Measurements from ENCODE around the gene MAMSTR.

The MAMSTR gene

DNA sequence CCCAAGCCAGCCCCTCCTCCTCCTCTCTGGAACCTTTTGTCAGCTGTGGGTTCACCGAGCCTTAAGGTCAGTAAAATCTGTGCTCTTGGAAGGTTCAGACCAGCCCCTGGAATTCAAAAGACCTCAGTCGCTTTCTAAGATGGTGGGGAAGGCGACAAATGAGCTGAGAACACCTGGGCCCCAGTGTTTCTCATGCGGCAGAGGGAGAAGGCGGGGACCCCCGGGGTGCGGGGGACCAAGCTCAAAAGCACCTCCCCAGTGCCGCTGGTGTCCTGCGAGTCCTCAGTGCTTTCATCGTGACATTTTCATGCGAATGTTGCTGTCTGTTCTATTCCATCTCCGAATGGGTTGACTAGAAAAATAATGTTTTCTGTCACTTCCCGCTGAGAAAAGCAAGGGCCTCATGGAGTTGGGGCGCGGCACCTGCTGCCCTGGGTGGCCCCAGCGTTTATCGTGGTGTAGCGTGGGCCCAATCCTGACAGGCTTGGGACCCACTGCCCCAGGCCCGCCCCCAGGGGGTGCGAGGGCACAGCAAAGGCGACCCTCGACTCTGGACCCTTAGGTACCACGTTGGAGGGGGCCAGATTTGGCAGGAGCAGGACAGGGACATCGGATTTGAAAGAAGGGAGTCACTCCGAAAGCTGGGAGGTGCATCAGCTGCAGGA is 46.0 kb downstream of the MAMSTR start:
- H3F3A ChIP-seq (ENCODE audit: insufficient read depth, low read length), result no peaks in the 10 kb centered on the region
- no peak overlapping the region for H3K27ac ChIP-seq (ENCODE audit: low read depth, low read length, poor library complexity, severe bottlenecking)
- no peak overlapping the region for H2AFZ ChIP-seq (ENCODE audit: low read length)
- no peak overlapping the region for H3K4me3 ChIP-seq (ENCODE audit: low read depth, low read length, poor library complexity, severe bottlenecking)
- H3K4me2 ChIP-seq (ENCODE audit: low read length), result no peak overlapping the region
- no peaks in the 10 kb centered on the region for H3K9me3 ChIP-seq (ENCODE audit: low read length)
- TF ChIP-seq, protein P1, sequence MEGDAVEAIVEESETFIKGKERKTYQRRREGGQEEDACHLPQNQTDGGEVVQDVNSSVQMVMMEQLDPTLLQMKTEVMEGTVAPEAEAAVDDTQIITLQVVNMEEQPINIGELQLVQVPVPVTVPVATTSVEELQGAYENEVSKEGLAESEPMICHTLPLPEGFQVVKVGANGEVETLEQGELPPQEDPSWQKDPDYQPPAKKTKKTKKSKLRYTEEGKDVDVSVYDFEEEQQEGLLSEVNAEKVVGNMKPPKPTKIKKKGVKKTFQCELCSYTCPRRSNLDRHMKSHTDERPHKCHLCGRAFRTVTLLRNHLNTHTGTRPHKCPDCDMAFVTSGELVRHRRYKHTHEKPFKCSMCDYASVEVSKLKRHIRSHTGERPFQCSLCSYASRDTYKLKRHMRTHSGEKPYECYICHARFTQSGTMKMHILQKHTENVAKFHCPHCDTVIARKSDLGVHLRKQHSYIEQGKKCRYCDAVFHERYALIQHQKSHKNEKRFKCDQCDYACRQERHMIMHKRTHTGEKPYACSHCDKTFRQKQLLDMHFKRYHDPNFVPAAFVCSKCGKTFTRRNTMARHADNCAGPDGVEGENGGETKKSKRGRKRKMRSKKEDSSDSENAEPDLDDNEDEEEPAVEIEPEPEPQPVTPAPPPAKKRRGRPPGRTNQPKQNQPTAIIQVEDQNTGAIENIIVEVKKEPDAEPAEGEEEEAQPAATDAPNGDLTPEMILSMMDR (IDR thresholded peaks at IDR 0.05; ENCODE audit: low read length), result no peak
- no peak for TF ChIP-seq EZH2 (IDR thresholded peaks at IDR 0.05; ENCODE audit: borderline replicate concordance, low read length)
- H3K36me3 ChIP-seq (ENCODE audit: insufficient read depth, low read length), result no peaks in the 10 kb centered on the region
- H3K79me2 ChIP-seq (ENCODE audit: insufficient read depth, low read length), result no peaks in the 10 kb centered on the region
- H3K27me3 ChIP-seq (ENCODE audit: insufficient read depth, low read length), result 0 out of 2 replicates have a peak, but pooled peaks cover 5% of the 10 kb centered on the region
- H3K4me1 ChIP-seq (ENCODE audit: insufficient read depth, low read length, severe bottlenecking), result peaks cover 6% of the 10 kb centered on the region
- no peak overlapping the region for H3K9ac ChIP-seq (ENCODE audit: low read length)
- no peaks in the 10 kb centered on the region for H4K20me1 ChIP-seq (ENCODE audit: insufficient read depth, low read length)
- no peaks in the 10 kb centered on the region for H3K9me2 ChIP-seq (ENCODE audit: low read depth, low read length)

- no peaks in the 10 kb centered on the region for H3K9me2 ChIP-seq (ENCODE audit: low read depth, low read length)
- H2AFZ ChIP-seq (ENCODE audit: low read length), result no peak within 1 kb of the TSS
- H3K4me2 ChIP-seq (ENCODE audit: low read length), result no peak within 1 kb of the TSS
- no peaks in the 10 kb centered on the region for H4K20me1 ChIP-seq (ENCODE audit: insufficient read depth, low read length)
- peaks cover 6% of the 10 kb centered on the region for H3K4me1 ChIP-seq (ENCODE audit: insufficient read depth, low read length, severe bottlenecking)
- TF ChIP-seq, protein P1 (IDR thresholded peaks at IDR 0.05; ENCODE audit: low read length), result no peak
- TF ChIP-seq EZH2 (IDR thresholded peaks at IDR 0.05; ENCODE audit: borderline replicate concordance, low read length), result no peak
- no peaks in the 10 kb centered on the region for H3K36me3 ChIP-seq (ENCODE audit: insufficient read depth, low read length)
- no peaks in the 10 kb centered on the region for H3F3A ChIP-seq (ENCODE audit: insufficient read depth, low read length)
- H3K79me2 ChIP-seq (ENCODE audit: insufficient read depth, low read length), result no peaks in the 10 kb centered on the region
- H3K9me3 ChIP-seq (ENCODE audit: low read length), result no peaks in the 10 kb centered on the region
- no peak within 1 kb of the TSS for H3K4me3 ChIP-seq (ENCODE audit: low read depth, low read length, poor library complexity, severe bottlenecking)
- 0 out of 2 replicates have a peak, but pooled peaks cover 5% of the 10 kb centered on the region for H3K27me3 ChIP-seq (ENCODE audit: insufficient read depth, low read length)
- H3K27ac ChIP-seq (ENCODE audit: low read depth, low read length, poor library complexity, severe bottlenecking), result no peak within 1 kb of the TSS
- H3K9ac ChIP-seq (ENCODE audit: low read length), result no peak within 1 kb of the TSS
Observed at GRCh38 chr19:48672994-48673393, 46.5 kb downstream of the MAMSTR start, which contains the start of gene NTN5. NTN5 (minus strand) TSS chr19:48673017; CDS start chr19:48670986, 2,031 bp downstream.

DNA sequence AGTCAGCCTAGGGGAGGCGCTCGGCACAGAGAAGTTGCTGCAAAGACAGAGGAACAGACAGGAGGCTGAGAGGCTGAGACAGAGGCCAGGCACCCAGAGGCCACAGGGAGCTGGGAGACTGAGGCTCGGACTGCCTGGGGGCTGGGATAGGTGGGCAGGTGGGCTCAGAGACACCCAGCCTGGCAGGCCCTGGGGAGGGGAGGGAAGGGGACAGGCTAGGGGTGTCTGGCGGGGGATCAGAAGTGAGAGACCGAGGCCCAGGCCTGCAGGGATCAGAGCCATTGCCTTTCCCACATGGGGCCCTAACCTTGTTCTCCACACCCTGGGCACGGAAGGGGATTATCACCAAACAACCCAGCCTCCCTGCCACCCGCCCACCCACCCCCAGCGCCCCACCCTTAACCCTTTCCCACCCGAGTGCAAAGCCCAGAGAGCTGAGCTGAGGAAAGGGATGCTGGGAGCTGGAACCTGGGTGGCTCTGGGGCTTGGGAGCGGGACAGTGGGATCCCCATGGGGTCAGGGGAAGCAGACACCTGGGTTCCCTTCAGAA is 48.0 kb downstream of the MAMSTR start:
- no peak for TF ChIP-seq EZH2 (IDR thresholded peaks at IDR 0.05; ENCODE audit: borderline replicate concordance, low read length)
- TF ChIP-seq, protein P1 (IDR thresholded peaks at IDR 0.05; ENCODE audit: low read length), result no peak
- no peak overlapping the region for H3K27ac ChIP-seq (ENCODE audit: low read depth, low read length, poor library complexity, severe bottlenecking)
- no peaks in the 10 kb centered on the region for H4K20me1 ChIP-seq (ENCODE audit: insufficient read depth, low read length)
- H3K4me2 ChIP-seq (ENCODE audit: low read length), result no peak overlapping the region
- H3K9ac ChIP-seq (ENCODE audit: low read length), result no peak overlapping the region
- H3K36me3 ChIP-seq (ENCODE audit: insufficient read depth, low read length), result no peaks in the 10 kb centered on the region
- H3K4me3 ChIP-seq (ENCODE audit: low read depth, low read length, poor library complexity, severe bottlenecking), result no peak overlapping the region
- no peaks in the 10 kb centered on the region for H3K9me3 ChIP-seq (ENCODE audit: low read length)
- H3F3A ChIP-seq (ENCODE audit: insufficient read depth, low read length), result no peaks in the 10 kb centered on the region
- H3K27me3 ChIP-seq (ENCODE audit: insufficient read depth, low read length), result 0 out of 2 replicates have a peak, but pooled peaks cover 5% of the 10 kb centered on the region
- H3K4me1 ChIP-seq (ENCODE audit: insufficient read depth, low read length, severe bottlenecking), result peaks cover 6% of the 10 kb centered on the region
- no peaks in the 10 kb centered on the region for H3K9me2 ChIP-seq (ENCODE audit: low read depth, low read length)
- no peak overlapping the region for H2AFZ ChIP-seq (ENCODE audit: low read length)
- H3K79me2 ChIP-seq (ENCODE audit: insufficient read depth, low read length), result no peaks in the 10 kb centered on the region
